Measurements from ENCODE around the gene TRAF3IP1.

TRAF3IP1 gene

DNA sequence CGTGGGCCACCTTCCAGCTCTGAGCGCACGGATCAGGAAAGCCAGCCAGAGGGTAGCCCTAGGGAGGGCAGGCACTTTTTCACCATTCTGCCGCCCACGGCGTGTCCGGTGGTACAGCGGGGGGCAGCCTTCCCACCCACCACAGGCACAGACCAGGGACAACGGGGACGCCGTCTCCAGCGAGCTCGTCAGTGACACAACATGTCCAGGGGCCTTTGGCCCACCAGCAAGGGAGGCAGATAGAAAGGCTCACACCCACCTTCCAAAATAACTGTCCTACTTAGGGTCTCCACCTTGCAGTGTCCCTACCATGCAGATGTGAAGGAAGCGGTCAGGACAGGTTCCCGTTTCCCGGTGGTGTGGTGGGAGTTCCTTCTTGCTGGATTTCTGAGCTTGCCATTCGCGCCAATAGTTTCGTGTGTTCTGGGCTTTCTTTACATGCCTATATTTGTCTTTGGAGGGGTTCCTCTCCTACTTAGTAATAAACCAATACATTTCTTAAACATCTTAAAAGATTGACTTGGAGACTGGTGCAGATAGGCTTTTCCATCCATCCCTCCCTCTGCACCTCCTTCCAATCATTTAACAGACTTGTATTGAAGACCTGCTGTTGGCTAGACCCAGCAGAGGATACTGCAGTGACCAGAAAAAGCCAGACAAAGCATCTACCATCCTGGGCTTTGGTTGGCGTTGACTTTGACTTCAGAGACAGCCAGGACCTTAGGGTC is 107.3 kb downstream of the TRAF3IP1 start:
- TF ChIP-seq, protein P1, sequence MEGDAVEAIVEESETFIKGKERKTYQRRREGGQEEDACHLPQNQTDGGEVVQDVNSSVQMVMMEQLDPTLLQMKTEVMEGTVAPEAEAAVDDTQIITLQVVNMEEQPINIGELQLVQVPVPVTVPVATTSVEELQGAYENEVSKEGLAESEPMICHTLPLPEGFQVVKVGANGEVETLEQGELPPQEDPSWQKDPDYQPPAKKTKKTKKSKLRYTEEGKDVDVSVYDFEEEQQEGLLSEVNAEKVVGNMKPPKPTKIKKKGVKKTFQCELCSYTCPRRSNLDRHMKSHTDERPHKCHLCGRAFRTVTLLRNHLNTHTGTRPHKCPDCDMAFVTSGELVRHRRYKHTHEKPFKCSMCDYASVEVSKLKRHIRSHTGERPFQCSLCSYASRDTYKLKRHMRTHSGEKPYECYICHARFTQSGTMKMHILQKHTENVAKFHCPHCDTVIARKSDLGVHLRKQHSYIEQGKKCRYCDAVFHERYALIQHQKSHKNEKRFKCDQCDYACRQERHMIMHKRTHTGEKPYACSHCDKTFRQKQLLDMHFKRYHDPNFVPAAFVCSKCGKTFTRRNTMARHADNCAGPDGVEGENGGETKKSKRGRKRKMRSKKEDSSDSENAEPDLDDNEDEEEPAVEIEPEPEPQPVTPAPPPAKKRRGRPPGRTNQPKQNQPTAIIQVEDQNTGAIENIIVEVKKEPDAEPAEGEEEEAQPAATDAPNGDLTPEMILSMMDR (IDR thresholded peaks at IDR 0.05; ENCODE audit: low read depth, low read length, poor library complexity, severe bottlenecking) = no peak
- TF ChIP-seq EZH2phosphoT487 (IDR thresholded peaks at IDR 0.05; ENCODE audit: borderline replicate concordance, low read length) = no peak

DNA sequence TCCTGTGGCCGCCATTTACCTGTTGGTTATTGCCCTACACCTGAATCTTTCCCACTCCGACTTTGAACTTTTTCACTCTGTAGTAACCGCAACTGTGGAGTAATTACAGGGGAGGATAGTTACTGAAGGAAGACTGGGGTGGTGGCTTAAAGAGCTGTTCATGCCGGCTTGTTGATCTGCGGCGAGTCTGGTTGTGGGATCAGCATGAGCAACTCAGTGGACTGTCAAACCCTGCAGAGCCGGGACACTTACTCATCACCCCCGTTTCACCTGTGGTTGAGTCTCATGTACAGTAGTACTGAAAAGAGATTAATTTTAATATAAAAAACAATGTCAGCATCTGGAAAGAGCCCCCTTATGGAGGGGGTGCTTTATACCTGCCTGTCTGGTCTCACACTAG is 108.5 kb downstream of the TRAF3IP1 start:
- H3K27ac ChIP-seq (ENCODE audit: low read depth, low read length) = no peak overlapping the region
- H4K20me1 ChIP-seq (ENCODE audit: control insufficient read depth, insufficient read depth, low read depth, low read length) = peaks cover 8% of the 10 kb centered on the region; the same call in 1 of the 2 replicates
- no peaks in the 10 kb centered on the region for H3K9me2 ChIP-seq (replicated peaks; ENCODE audit: control insufficient read depth, low read length)
- no peaks in the 10 kb centered on the region for H3K27me3 ChIP-seq (ENCODE audit: control insufficient read depth, low read length)
- peak overlapping the region; percentile 87 for H3K4me3 ChIP-seq (ENCODE audit: low read length)
- peaks cover 24% of the 10 kb centered on the region for H3K4me1 ChIP-seq (ENCODE audit: control insufficient read depth, low read length)
- H3K4me2 ChIP-seq (ENCODE audit: low read length) = peak overlapping the region; percentile 72
- H3F3A ChIP-seq (ENCODE audit: control insufficient read depth, insufficient read depth) = no peaks in the 10 kb centered on the region
- TF ChIP-seq, protein P1 (IDR thresholded peaks at IDR 0.05; ENCODE audit: low read depth, low read length, poor library complexity, severe bottlenecking) = no peak
- no peak for TF ChIP-seq EZH2phosphoT487 (IDR thresholded peaks at IDR 0.05; ENCODE audit: borderline replicate concordance, low read length)
- H3K36me3 ChIP-seq (ENCODE audit: control insufficient read depth, low read length) = peaks cover 36% of the 10 kb centered on the region
- no peaks in the 10 kb centered on the region for H3K9me3 ChIP-seq (ENCODE audit: control insufficient read depth, insufficient read depth, low read length)
- H3K79me2 ChIP-seq (ENCODE audit: control insufficient read depth, low read length) = peaks cover 81% of the 10 kb centered on the region

More for the DNA sequence above, 107.3 kb downstream of the TRAF3IP1 start:
- no peaks in the 10 kb centered on the region for H3F3A ChIP-seq (ENCODE audit: control insufficient read depth, insufficient read depth)
- H3K79me2 ChIP-seq (ENCODE audit: control insufficient read depth, low read length) = peaks cover 70% of the 10 kb centered on the region
- no peaks in the 10 kb centered on the region for H3K9me2 ChIP-seq (replicated peaks; ENCODE audit: control insufficient read depth, low read length)
- H3K4me3 ChIP-seq (ENCODE audit: low read length) = peak overlapping the region; percentile 87
- H3K27ac ChIP-seq (ENCODE audit: low read depth, low read length) = peak overlapping the region; percentile 68
- H3K36me3 ChIP-seq (ENCODE audit: control insufficient read depth, low read length) = peaks cover 27% of the 10 kb centered on the region
- no peaks in the 10 kb centered on the region for H3K9me3 ChIP-seq (ENCODE audit: control insufficient read depth, insufficient read depth, low read length)
- no peaks in the 10 kb centered on the region for H3K27me3 ChIP-seq (ENCODE audit: control insufficient read depth, low read length)
- H4K20me1 ChIP-seq (ENCODE audit: control insufficient read depth, insufficient read depth, low read depth, low read length) = peaks cover 8% of the 10 kb centered on the region; the same call in 1 of the 2 replicates
- peaks cover 24% of the 10 kb centered on the region for H3K4me1 ChIP-seq (ENCODE audit: control insufficient read depth, low read length)
- peak overlapping the region; percentile 72 for H3K4me2 ChIP-seq (ENCODE audit: low read length)

- H3K9me3 ChIP-seq (ENCODE audit: control insufficient read depth, insufficient read depth, low read length) = no peaks in the 10 kb centered on the region
- H3K27me3 ChIP-seq (ENCODE audit: control insufficient read depth, low read length) = no peaks in the 10 kb centered on the region
- H3K79me2 ChIP-seq (ENCODE audit: control insufficient read depth, low read length) = peaks cover 95% of the 10 kb centered on the region
- no peaks in the 10 kb centered on the region for H3K9me2 ChIP-seq (replicated peaks; ENCODE audit: control insufficient read depth, low read length)
- no peak overlapping the region for H3K4me3 ChIP-seq (ENCODE audit: low read length)
- TF ChIP-seq EZH2phosphoT487 (IDR thresholded peaks at IDR 0.05; ENCODE audit: borderline replicate concordance, low read length) = no peak
- TF ChIP-seq, protein P1 (IDR thresholded peaks at IDR 0.05; ENCODE audit: low read depth, low read length, poor library complexity, severe bottlenecking) = no peak
- no peaks in the 10 kb centered on the region for H3F3A ChIP-seq (ENCODE audit: control insufficient read depth, insufficient read depth)
- H3K4me1 ChIP-seq (ENCODE audit: control insufficient read depth, low read length) = peaks cover 20% of the 10 kb centered on the region
- H3K4me2 ChIP-seq (ENCODE audit: low read length) = no peak overlapping the region
- H3K36me3 ChIP-seq (ENCODE audit: control insufficient read depth, low read length) = peaks cover 55% of the 10 kb centered on the region
- peaks cover 8% of the 10 kb centered on the region; the same call in 1 of the 2 replicates for H4K20me1 ChIP-seq (ENCODE audit: control insufficient read depth, insufficient read depth, low read depth, low read length)
- no peak overlapping the region for H3K27ac ChIP-seq (ENCODE audit: low read depth, low read length)
Measured at GRCh38 chr2:238430781-238431180, 110.5 kb downstream of the TRAF3IP1 start.
